Measurements from ENCODE around the gene M1AP.

DNA sequence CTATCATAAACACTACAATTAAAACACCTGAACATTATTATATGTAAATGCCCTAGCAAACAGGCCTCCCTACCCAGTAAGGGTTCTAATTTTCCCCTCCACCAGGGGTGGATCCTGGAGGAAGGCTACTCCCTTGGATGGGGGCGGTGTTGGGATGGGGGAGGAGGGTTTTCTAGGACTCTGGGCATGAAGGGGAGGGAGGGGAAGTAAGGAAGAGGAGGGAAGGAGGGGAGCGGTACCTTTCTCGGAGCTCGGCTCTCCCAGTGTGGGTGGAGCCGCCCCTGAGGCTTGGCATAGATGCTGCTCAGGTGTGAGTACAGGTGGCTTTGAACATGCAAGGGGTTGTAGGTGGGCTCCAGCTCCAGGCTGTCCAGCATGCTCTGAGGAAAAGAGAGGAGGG, 88.2 kb downstream of the M1AP start:
- TF ChIP-seq POLR2A (IDR thresholded peaks at IDR 0.05), result no peak
- TF ChIP-seq, protein P1, sequence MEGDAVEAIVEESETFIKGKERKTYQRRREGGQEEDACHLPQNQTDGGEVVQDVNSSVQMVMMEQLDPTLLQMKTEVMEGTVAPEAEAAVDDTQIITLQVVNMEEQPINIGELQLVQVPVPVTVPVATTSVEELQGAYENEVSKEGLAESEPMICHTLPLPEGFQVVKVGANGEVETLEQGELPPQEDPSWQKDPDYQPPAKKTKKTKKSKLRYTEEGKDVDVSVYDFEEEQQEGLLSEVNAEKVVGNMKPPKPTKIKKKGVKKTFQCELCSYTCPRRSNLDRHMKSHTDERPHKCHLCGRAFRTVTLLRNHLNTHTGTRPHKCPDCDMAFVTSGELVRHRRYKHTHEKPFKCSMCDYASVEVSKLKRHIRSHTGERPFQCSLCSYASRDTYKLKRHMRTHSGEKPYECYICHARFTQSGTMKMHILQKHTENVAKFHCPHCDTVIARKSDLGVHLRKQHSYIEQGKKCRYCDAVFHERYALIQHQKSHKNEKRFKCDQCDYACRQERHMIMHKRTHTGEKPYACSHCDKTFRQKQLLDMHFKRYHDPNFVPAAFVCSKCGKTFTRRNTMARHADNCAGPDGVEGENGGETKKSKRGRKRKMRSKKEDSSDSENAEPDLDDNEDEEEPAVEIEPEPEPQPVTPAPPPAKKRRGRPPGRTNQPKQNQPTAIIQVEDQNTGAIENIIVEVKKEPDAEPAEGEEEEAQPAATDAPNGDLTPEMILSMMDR (IDR thresholded peaks at IDR 0.05), result no peak
- no peak for TF ChIP-seq POLR2AphosphoS5 (IDR thresholded peaks at IDR 0.05; ENCODE audit: insufficient read depth in 1 of 2, low read depth in 1 of 2)
